Stomach (tissue), 4 donors: ENCODE data around the gene MRPS6.

ENCODE experiments used
- CTCF ChIP-seq, 7 experiments: fragments of 450-650 bp in 4 of 7; fragments of 200-600 bp in 3 of 7; sonication (generic) in 3 of 7; IDR thresholded peaks; one replicate each; pipeline ENCODE4 v1.5.1; 2016 to 2019; ENCODE audit warnings: antibody characterized with exemption in 7 of 7, control low read depth in 2 of 7, mild to moderate bottlenecking in 1 of 7
- POLR2A ChIP-seq, 4 donors: fragments of 450-650 bp; IDR thresholded peaks; one replicate each; pipeline ENCODE4 v1.6.1; 2016; ENCODE audit warnings: antibody characterized with exemption in 4 of 4, control low read depth in 2 of 4, mild to moderate bottlenecking in 1 of 4, moderate library complexity in 1 of 4
- POLR2AphosphoS5 ChIP-seq, 3 donors: sonication (generic); formaldehyde crosslinking; IDR thresholded peaks; one replicate each; pipeline ENCODE4 v1.6.1; 2016; ENCODE audit warnings: antibody characterized with exemption in 3 of 3

GRCh38 chr21:34073749-34074282 lies 438 bp downstream of the MRPS6 start:
- no peak for TF ChIP-seq CTCF (IDR thresholded peaks at IDR 0.05)
- TF ChIP-seq POLR2AphosphoS5 (IDR thresholded peaks at IDR 0.05): no peak
- TF ChIP-seq POLR2A (IDR thresholded peaks at IDR 0.05): no peak
